H9 (cell line): ENCODE data around the gene LRRC7. TPM values are rescaled to one million over a fixed set of nuclear protein-coding genes. Genes with fewer than 3 reads are reported as not detected.

Experiments used
- DNase-seq: peaks from one replicate; pipeline ENCODE4 v3.0.0-alpha.2; 2017
- H2AFZ ChIP-seq: one replicate; pipeline ENCODE4 v1.6.1; 2013; ENCODE audit warnings: mild to moderate bottlenecking, low read length, control low read depth, moderate library complexity
- H2AK5ac ChIP-seq: 2 replicates; pipeline ENCODE4 v1.6.1; 2013; ENCODE audit warnings: low read length, control low read depth, mixed read lengths; ENCODE audit not compliant: insufficient read length
- H2BK120ac ChIP-seq: one replicate; pipeline ENCODE4 v1.6.1; 2013; ENCODE audit warnings: low read depth, mild to moderate bottlenecking, low read length, control low read depth, inconsistent platforms; ENCODE audit not compliant: poor library complexity, severe bottlenecking
- H2BK12ac ChIP-seq: 2 replicates; pipeline ENCODE4 v1.6.1; 2013; ENCODE audit warnings: low read length, control low read depth, mixed read lengths, low read depth; ENCODE audit not compliant: insufficient read length
- H2BK15ac ChIP-seq: 2 replicates; pipeline ENCODE4 v1.6.1; 2013; ENCODE audit warnings: low read depth, low read length, control low read depth
- H2BK20ac ChIP-seq: one replicate; pipeline ENCODE4 v1.6.1; 2013; ENCODE audit warnings: low read depth, mild to moderate bottlenecking, low read length, control low read depth, inconsistent platforms; ENCODE audit not compliant: poor library complexity, severe bottlenecking
- H2BK5ac ChIP-seq: 2 replicates; pipeline ENCODE4 v1.6.1; 2013; ENCODE audit warnings: low read length, control low read depth, mixed read lengths; ENCODE audit not compliant: insufficient read length
- H3K14ac ChIP-seq: 2 replicates; pipeline ENCODE4 v1.6.1; 2013; ENCODE audit warnings: low read length, control low read depth; ENCODE audit not compliant: insufficient read depth
- H3K18ac ChIP-seq: 2 replicates; pipeline ENCODE4 v1.6.1; 2013; ENCODE audit warnings: low read depth, mild to moderate bottlenecking, mixed read lengths, low read length, control low read depth; ENCODE audit not compliant: insufficient read length
- H3K23ac ChIP-seq: 2 replicates; pipeline ENCODE4 v1.6.1; 2013; ENCODE audit warnings: low read length, control low read depth, mixed read lengths, low read depth; ENCODE audit not compliant: insufficient read length
- H3K23me2 ChIP-seq: 2 replicates; pipeline ENCODE4 v1.6.1; 2013; ENCODE audit warnings: low read depth, mild to moderate bottlenecking, mixed read lengths, low read length, control low read depth; ENCODE audit not compliant: insufficient read length, poor library complexity, severe bottlenecking
- H3K27ac ChIP-seq: 2 replicates; pipeline ENCODE4 v1.5.1; 2013; ENCODE audit warnings: low read length, control low read depth, mixed read lengths, low read depth; ENCODE audit not compliant: insufficient read length
- H3K27me3 ChIP-seq: 2 replicates; pipeline ENCODE4 v1.6.1; 2013; ENCODE audit warnings: low read length, control low read depth, inconsistent platforms; ENCODE audit not compliant: insufficient read depth
- H3K4ac ChIP-seq: 2 replicates; pipeline ENCODE4 v1.6.1; 2013; ENCODE audit warnings: low read depth, mild to moderate bottlenecking, control low read depth, inconsistent platforms, low read length, moderate library complexity
- H3K4me1 ChIP-seq: 2 replicates; pipeline ENCODE4 v1.6.1; 2013; ENCODE audit warnings: low read length, control low read depth, inconsistent platforms; ENCODE audit not compliant: insufficient read depth
- H3K4me2 ChIP-seq: 2 replicates; pipeline ENCODE4 v1.6.1; 2013; ENCODE audit warnings: low read length, control low read depth, mixed read lengths; ENCODE audit not compliant: insufficient read length, insufficient read depth
- H3K56ac ChIP-seq: 2 replicates; pipeline ENCODE4 v1.6.1; 2013; ENCODE audit warnings: low read depth, mild to moderate bottlenecking, mixed read lengths, low read length, control low read depth; ENCODE audit not compliant: insufficient read length
- H3K79me1 ChIP-seq: 2 replicates; pipeline ENCODE4 v1.6.1; 2013; ENCODE audit warnings: low read depth, mild to moderate bottlenecking, moderate library complexity, low read length, control low read depth, inconsistent platforms; ENCODE audit not compliant: insufficient read depth, poor library complexity, severe bottlenecking
- H3K79me2 ChIP-seq: 2 replicates; pipeline ENCODE4 v1.6.1; 2013; ENCODE audit warnings: low read length, control low read depth, inconsistent platforms; ENCODE audit not compliant: insufficient read depth
- H3K9ac ChIP-seq: 2 replicates; pipeline ENCODE4 v1.6.1; 2013; ENCODE audit warnings: low read length, control low read depth, mixed read lengths; ENCODE audit not compliant: insufficient read length; ENCODE audit errors: extremely low read depth
- H3K9me3 ChIP-seq: one replicate; pipeline ENCODE4 v1.6.1; 2013; ENCODE audit warnings: low read depth, low read length, inconsistent platforms; ENCODE audit not compliant: control insufficient read depth
- H3T11ph ChIP-seq: one replicate; pipeline ENCODE4 v1.6.1; 2013; ENCODE audit warnings: mild to moderate bottlenecking, low read length, control low read depth, inconsistent platforms
- H4K20me1 ChIP-seq: one replicate; pipeline ENCODE4 v1.6.1; 2013; ENCODE audit not compliant: control insufficient read depth, insufficient read length, insufficient read depth
- H4K5ac ChIP-seq: 2 replicates; pipeline ENCODE4 v1.6.1; 2013; ENCODE audit warnings: low read depth, mild to moderate bottlenecking, mixed read lengths, low read length, control low read depth; ENCODE audit not compliant: insufficient read length
- H4K8ac ChIP-seq: replicated peaks from 2 replicates; pipeline ENCODE4 v1.6.1; 2013; ENCODE audit warnings: low read length, control low read depth, mixed read lengths, low read depth; ENCODE audit not compliant: insufficient read length
- H4K91ac ChIP-seq: 2 replicates; pipeline ENCODE4 v1.6.1; 2013; ENCODE audit warnings: low read depth, mild to moderate bottlenecking, moderate library complexity, mixed read lengths, low read length, control low read depth; ENCODE audit not compliant: insufficient read length
- H3K27ac Mint-ChIP-seq, 3 experiments: 2 replicates in 2 of 3; 3 replicates in 1 of 3; pipeline ENCODE4 v1.8.0; 2020 to 2021; ENCODE audit warnings: mixed read lengths in 3 of 3, mild to moderate bottlenecking in 1 of 3, moderate library complexity in 1 of 3
- H3K27me3 Mint-ChIP-seq: 2 replicates; pipeline ENCODE4 v1.8.0; 2021; ENCODE audit warnings: low read depth, mild to moderate bottlenecking, moderate library complexity, mixed read lengths
- H3K36me3 Mint-ChIP-seq, 3 experiments: 2 replicates in 2 of 3; 3 replicates in 1 of 3; pipeline ENCODE4 v1.8.0; 2020 to 2021; ENCODE audit warnings: low read depth in 3 of 3, mixed read lengths in 3 of 3; ENCODE audit not compliant: insufficient read depth in 1 of 3
- H3K4me1 Mint-ChIP-seq, 2 experiments: 2 replicates each; pipeline ENCODE4 v1.8.0; 2020; ENCODE audit warnings: mixed read lengths in 2 of 2
- H3K4me3 Mint-ChIP-seq, 2 experiments: 2 replicates in 1 of 2; 3 replicates in 1 of 2; pipeline ENCODE4 v1.8.0; 2020 to 2021; ENCODE audit warnings: mild to moderate bottlenecking in 2 of 2, mixed read lengths in 2 of 2, moderate library complexity in 1 of 2
- H3K9me3 Mint-ChIP-seq, 2 experiments: 2 replicates in 1 of 2; 3 replicates in 1 of 2; pipeline ENCODE4 v1.8.0; 2020; ENCODE audit warnings: mild to moderate bottlenecking in 2 of 2, mixed read lengths in 2 of 2, moderate library complexity in 1 of 2
- CTCF ChIP-seq: fragments of 200-600 bp; sonication (generic); conservative IDR thresholded peaks from 3 replicates; pipeline ENCODE4 v1.8.0; 2021; ENCODE audit warnings: antibody characterized with exemption, mild to moderate bottlenecking
- WGBS: extraction: QIAGEN DNeasy Blood & Tissue Kit; methylation state at CpG from one replicate; pipeline ENCODE4 v1.1.7; 2013; ENCODE audit warnings: missing lambda C conversion rate, low lambda C conversion rate, mixed read lengths; ENCODE audit not compliant: insufficient read length; ENCODE audit errors: extremely low coverage; 5-methylcytosine and 5-hydroxymethylcytosine counted together
- total RNA-seq: library from RNA; stranded (reverse); gene quantifications from 2 replicates; pipeline ENCODE4 v1.2.1, GENCODE V29; 2021

LRRC7 gene
- total RNA-seq, 1 experiment from 2014 or later: not detected

GRCh38 chr1:69930396-69930795 is 362.7 kb downstream of the LRRC7 start:
- Histone ChIP-seq H4K5ac (no peak overlapping the region), H2BK5ac (no peak overlapping the region), H2BK120ac (no peak overlapping the region), H2BK20ac (no peak overlapping the region), H3K23ac (no peak overlapping the region), H3K9me3 (no peaks in the 10 kb centered on the region), H3K4me2 (no peak overlapping the region), H3K9ac (no peak overlapping the region), H4K20me1 (no peaks in the 10 kb centered on the region), H2AK5ac (no peak overlapping the region), H3K56ac (no peak overlapping the region), H2BK15ac (no peak overlapping the region), H3K79me1 (no peaks in the 10 kb centered on the region), H3K4me1 (no peaks in the 10 kb centered on the region), H3K18ac (no peak overlapping the region), H3K27ac (no peak overlapping the region), H3K4ac (no peak overlapping the region), H4K91ac (no peak overlapping the region), H3T11ph (no peak overlapping the region), H2AFZ (no peak overlapping the region), H3K14ac (no peak overlapping the region), H2BK12ac (no peak overlapping the region), H4K8ac (no peak overlapping the region), H3K27me3 (no peaks in the 10 kb centered on the region), H3K23me2 (no peaks in the 10 kb centered on the region), H3K79me2 (no peaks in the 10 kb centered on the region)
- Mint-ChIP-seq H3K4me1 (no peaks in the 10 kb centered on the region), H3K27ac (no peak overlapping the region), H3K4me3 (no peak overlapping the region), H3K27me3 (no peaks in the 10 kb centered on the region), H3K36me3 (peaks cover 5 to 25% (median 12%) of the 10 kb centered on the region in 3 experiments), H3K9me3 (peaks cover 26 to 28% of the 10 kb centered on the region in 2 experiments)
- no peak for TF ChIP-seq CTCF
- no peak for DNase-seq
- no CpG with 5 or more reads among the region's 2 CpGs for WGBS
